Transverse colon (tissue), 4 donors: Measurements from ENCODE around the gene GALNT9. TPM values are rescaled to one million over a fixed set of nuclear protein-coding genes. Genes with fewer than 3 reads are reported as not detected.

ENCODE experiments used
- DNase-seq: peaks from one replicate; pipeline ENCODE4 v3.0.0-alpha.2; 2019
- H3K27ac ChIP-seq, 4 donors: fragments of 200-600 bp; sonication (generic); 2 replicates each; pipeline ENCODE4 v1.5.1; 2016 to 2018; ENCODE audit warnings: inconsistent platforms in 4 of 4
- H3K27me3 ChIP-seq: fragments of 200-600 bp; sonication (generic); 2 replicates; pipeline ENCODE4 v1.5.1; 2017; ENCODE audit warnings: inconsistent platforms
- H3K36me3 ChIP-seq, 4 donors: fragments of 200-600 bp; sonication (generic); 2 replicates each; pipeline ENCODE4 v1.5.1; 2017 to 2019; ENCODE audit warnings: inconsistent platforms in 4 of 4
- H3K4me1 ChIP-seq, 4 donors: fragments of 200-600 bp; sonication (generic); 2 replicates each; pipeline ENCODE4 v1.5.1; 2017 to 2020; ENCODE audit warnings: inconsistent platforms in 4 of 4
- H3K4me3 ChIP-seq, 4 donors: fragments of 200-600 bp; sonication (generic); 1 replicate in 1 of 4; 2 replicates in 3 of 4; pipeline versions ENCODE4 v1.5.1 to v1.6.1; 2017 to 2019; ENCODE audit warnings: inconsistent platforms in 4 of 4
- H3K9me3 ChIP-seq, 2 donors: fragments of 200-600 bp; sonication (generic); 2 replicates each; pipeline ENCODE4 v1.5.1; 2017 to 2019; ENCODE audit warnings: inconsistent platforms in 2 of 2
- EP300 ChIP-seq: sonication (generic); formaldehyde crosslinking; IDR thresholded peaks from one replicate; pipeline ENCODE4 v1.6.1; 2017; ENCODE audit warnings: antibody characterized with exemption, low read depth
- POLR2A ChIP-seq: fragments of 450-650 bp; IDR thresholded peaks from one replicate; pipeline ENCODE4 v1.6.1; 2016; ENCODE audit warnings: antibody characterized with exemption, mild to moderate bottlenecking, moderate library complexity
- POLR2AphosphoS5 ChIP-seq, 3 donors: sonication (generic); formaldehyde crosslinking; IDR thresholded peaks; one replicate each; pipeline ENCODE4 v1.6.1; 2016; ENCODE audit warnings: antibody characterized with exemption in 3 of 3
- WGBS, 2 donors: methylation state at CpG; one replicate each; pipeline ENCODE4 v1.1.5; 2018; ENCODE audit warnings: low coverage in 1 of 2; 5-methylcytosine and 5-hydroxymethylcytosine counted together
- in situ Hi-C, 4 donors: fragments of 200-750 bp; cut with MboI; loops; one replicate each; pipeline versions ENCODE4 v1.15.0 to v1.15.1; 2017; ENCODE audit warnings: low sequenced_read_pairs in 3 of 4, low pct_ligation_motif_present in 1 of 4, low pct_unique_long_range_greater_than_20kb in 1 of 4
- intact Hi-C: fragments of 100-400 bp; cut with DNase I; formaldehyde crosslinking; loops from one replicate; pipeline ENCODE4 v1.15.1; 2023; ENCODE audit warnings: low total_unique reads
- total RNA-seq, 4 donors: library from RNA; depleted of rRNA; stranded (reverse); fragments of >200 nt; gene quantifications; one replicate each; pipeline ENCODE4 v1.1.0, GENCODE V29; 2016
- TF ChIP-seq, protein P1 (sequence below), 5 experiments: fragments of 200-600 bp in 3 of 5; fragments of 450-650 bp in 2 of 5; sonication (generic) in 3 of 5; IDR thresholded peaks; 1 replicate in 2 of 5; 2 replicates in 3 of 5; pipeline ENCODE4 v1.5.1; 2016 to 2017; ENCODE audit warnings: antibody characterized with exemption in 5 of 5, inconsistent platforms in 3 of 5, mild to moderate bottlenecking in 2 of 5, moderate library complexity in 1 of 5

Gene GALNT9
- total RNA-seq, 4 donors from 2014 or later = 0.82 to 4.5 TPM; not detected in 2

GRCh38 chr12:132226604-132227003, 102.8 kb downstream of the GALNT9 start:
- H3K27ac ChIP-seq = no peak overlapping the region
- H3K36me3 ChIP-seq = no peaks in the 10 kb centered on the region
- whole genome bisulfite sequencing, 2 donors = 57 to 61% methylated on average over 1 of the region's 1 CpG
- TF ChIP-seq POLR2AphosphoS5 (IDR thresholded peaks at IDR 0.05) = no peak
- TF ChIP-seq POLR2A = no peak
- no peak for TF ChIP-seq EP300
- TF ChIP-seq, protein P1, sequence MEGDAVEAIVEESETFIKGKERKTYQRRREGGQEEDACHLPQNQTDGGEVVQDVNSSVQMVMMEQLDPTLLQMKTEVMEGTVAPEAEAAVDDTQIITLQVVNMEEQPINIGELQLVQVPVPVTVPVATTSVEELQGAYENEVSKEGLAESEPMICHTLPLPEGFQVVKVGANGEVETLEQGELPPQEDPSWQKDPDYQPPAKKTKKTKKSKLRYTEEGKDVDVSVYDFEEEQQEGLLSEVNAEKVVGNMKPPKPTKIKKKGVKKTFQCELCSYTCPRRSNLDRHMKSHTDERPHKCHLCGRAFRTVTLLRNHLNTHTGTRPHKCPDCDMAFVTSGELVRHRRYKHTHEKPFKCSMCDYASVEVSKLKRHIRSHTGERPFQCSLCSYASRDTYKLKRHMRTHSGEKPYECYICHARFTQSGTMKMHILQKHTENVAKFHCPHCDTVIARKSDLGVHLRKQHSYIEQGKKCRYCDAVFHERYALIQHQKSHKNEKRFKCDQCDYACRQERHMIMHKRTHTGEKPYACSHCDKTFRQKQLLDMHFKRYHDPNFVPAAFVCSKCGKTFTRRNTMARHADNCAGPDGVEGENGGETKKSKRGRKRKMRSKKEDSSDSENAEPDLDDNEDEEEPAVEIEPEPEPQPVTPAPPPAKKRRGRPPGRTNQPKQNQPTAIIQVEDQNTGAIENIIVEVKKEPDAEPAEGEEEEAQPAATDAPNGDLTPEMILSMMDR (IDR thresholded peaks at IDR 0.05) = no peak
- intact Hi-C loops = no loop called here
- H3K27me3 ChIP-seq = peaks cover 20% of the 10 kb centered on the region
- no peak overlapping the region for H3K4me3 ChIP-seq
- H3K4me1 ChIP-seq = no peaks in the 10 kb centered on the region
- DNase-seq = no peak
- no peaks in the 10 kb centered on the region for H3K9me3 ChIP-seq
- in situ Hi-C loops = no loop called here

DNA sequence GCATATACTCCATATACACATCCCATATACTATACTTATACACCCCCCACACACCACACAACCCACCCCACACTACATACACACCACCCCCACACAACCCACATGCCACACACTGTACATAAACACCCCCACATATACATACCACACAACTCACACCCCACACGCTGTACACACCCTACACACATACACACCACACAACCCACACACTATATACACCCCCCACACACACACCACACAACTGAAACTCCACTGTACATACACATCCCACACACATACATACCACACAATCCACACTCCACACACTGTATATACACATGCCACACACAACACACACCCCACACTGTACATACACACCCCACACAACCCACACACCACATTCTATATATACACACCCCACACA, 104.2 kb downstream of the GALNT9 start:
- Histone ChIP-seq H3K36me3 (no peaks in the 10 kb centered on the region), H3K9me3 (no peaks in the 10 kb centered on the region), H3K27ac (no peak overlapping the region), H3K4me1 (no peaks in the 10 kb centered on the region), H3K27me3 (peaks cover 22% of the 10 kb centered on the region), H3K4me3 (no peak overlapping the region)
- in situ Hi-C loops (no loop called here), intact Hi-C loops (no loop called here)
- WGBS, 2 donors = 77% methylated on average over 1 of the region's 1 CpG; no CpG with 5 or more reads in 1 of the 2 donors
- no peak for DNase-seq
- TF ChIP-seq POLR2AphosphoS5 (IDR thresholded peaks at IDR 0.05) (no peak), EP300 (no peak), POLR2A (no peak)
- TF ChIP-seq, protein P1 (IDR thresholded peaks at IDR 0.05) = no peak

GRCh38 chr12:132224484-132224883, 104.9 kb downstream of the GALNT9 start:
- H3K27me3 ChIP-seq = peaks cover 29% of the 10 kb centered on the region
- no peak for TF ChIP-seq POLR2A
- no peak for TF ChIP-seq EP300
- TF ChIP-seq, protein P1 (IDR thresholded peaks at IDR 0.05) = no peak
- TF ChIP-seq POLR2AphosphoS5 (IDR thresholded peaks at IDR 0.05) = no peak
- 69 to 90% methylated on average over 2 of the region's 2 CpGs for WGBS, 2 donors

GRCh38 chr12:132222808-132223173, 106.6 kb downstream of the GALNT9 start:
- Histone ChIP-seq H3K27me3 (peaks cover 26% of the 10 kb centered on the region), H3K27ac (no peak overlapping the region), H3K4me1 (no peaks in the 10 kb centered on the region), H3K4me3 (no peak overlapping the region), H3K36me3 (no peaks in the 10 kb centered on the region), H3K9me3 (no peaks in the 10 kb centered on the region)
- 75 to 85% methylated on average over 2 to 6 of the region's 6 CpGs for WGBS, 2 donors
- in situ Hi-C loops = no loop called here
- TF ChIP-seq, protein P1 (IDR thresholded peaks at IDR 0.05) = no peak
- TF ChIP-seq POLR2AphosphoS5 (IDR thresholded peaks at IDR 0.05) = no peak
- intact Hi-C loops = no loop called here
- no peak for DNase-seq

More at GRCh38 chr12:132224484-132224883, 104.9 kb downstream of the GALNT9 start:
- no peaks in the 10 kb centered on the region for H3K36me3 ChIP-seq
- no peak for DNase-seq
- intact Hi-C loops (no loop called here), in situ Hi-C loops (no loop called here)
- no peaks in the 10 kb centered on the region for H3K9me3 ChIP-seq
- no peaks in the 10 kb centered on the region for H3K4me1 ChIP-seq
- no peak overlapping the region for H3K4me3 ChIP-seq
- H3K27ac ChIP-seq = no peak overlapping the region
